ENCODE results near the gene PARVB.

PARVB gene

DNA sequence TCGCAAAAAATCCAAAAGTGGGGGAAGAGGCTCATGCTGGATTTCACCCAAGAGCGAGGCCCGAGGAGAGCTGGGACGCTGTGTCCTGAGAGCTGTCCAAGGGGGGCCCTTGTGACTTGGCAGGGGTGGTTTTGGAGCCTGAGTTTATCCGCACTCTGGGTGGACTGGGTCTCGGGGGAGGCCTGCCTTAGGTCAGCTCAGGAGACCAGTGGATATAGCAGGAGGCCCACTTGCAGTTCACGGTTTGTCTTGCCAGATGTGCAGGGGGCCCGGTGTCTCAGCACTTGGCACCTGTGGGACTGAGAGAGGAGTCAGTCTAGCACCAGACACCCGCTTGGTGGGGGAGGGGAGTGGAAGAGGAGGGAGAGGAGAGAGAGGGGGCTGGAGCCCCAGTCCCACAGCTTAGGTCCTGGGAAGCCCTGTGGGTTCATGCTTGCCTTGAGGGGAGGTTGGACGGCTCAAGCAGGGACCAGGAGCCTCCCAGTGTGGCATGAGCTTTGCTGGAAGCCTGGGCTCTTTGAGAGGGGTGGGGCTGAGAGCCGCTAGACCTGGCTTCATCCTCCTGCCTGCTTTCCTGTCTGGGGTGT is 33.4 kb downstream of the PARVB start:
- no peak for DNase-seq

GRCh38 chr22:44063462-44064371 is 39.6 kb downstream of the PARVB start:
- no peak for DNase-seq

DNA sequence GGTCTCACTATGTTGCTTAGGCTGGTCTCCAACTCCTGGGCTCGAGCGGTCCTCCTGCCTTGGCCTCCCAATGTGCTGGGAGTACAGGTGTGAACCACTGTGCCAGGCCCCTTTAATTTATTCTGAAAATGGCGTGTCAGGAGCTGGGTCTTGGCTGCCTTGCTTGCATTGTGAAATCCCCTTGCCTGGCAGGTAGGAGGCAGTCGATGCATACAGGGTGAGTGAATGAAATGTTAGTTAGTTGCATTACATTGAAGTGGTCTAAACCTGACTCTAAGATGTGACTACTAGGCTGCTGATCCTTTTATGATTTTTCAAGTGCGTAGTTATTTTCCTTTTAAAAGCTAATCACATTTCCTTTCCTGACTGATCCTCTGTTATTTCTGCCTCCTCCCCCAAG is 42.9 kb downstream of the PARVB start:
- DNase-seq = no peak

GRCh38 chr22:44067901-44068300 is 43.8 kb downstream of the PARVB start:
- DNase-seq = no peak

GRCh38 chr22:44068422-44069191 is 44.5 kb downstream of the PARVB start:
- no peak for DNase-seq

- DNase-seq = no peak
Measured at GRCh38 chr22:44070029-44070428, 45.9 kb downstream of the PARVB start.

- DNase-seq = no peak
Measured at GRCh38 chr22:44071781-44072326, 47.8 kb downstream of the PARVB start.

DNA sequence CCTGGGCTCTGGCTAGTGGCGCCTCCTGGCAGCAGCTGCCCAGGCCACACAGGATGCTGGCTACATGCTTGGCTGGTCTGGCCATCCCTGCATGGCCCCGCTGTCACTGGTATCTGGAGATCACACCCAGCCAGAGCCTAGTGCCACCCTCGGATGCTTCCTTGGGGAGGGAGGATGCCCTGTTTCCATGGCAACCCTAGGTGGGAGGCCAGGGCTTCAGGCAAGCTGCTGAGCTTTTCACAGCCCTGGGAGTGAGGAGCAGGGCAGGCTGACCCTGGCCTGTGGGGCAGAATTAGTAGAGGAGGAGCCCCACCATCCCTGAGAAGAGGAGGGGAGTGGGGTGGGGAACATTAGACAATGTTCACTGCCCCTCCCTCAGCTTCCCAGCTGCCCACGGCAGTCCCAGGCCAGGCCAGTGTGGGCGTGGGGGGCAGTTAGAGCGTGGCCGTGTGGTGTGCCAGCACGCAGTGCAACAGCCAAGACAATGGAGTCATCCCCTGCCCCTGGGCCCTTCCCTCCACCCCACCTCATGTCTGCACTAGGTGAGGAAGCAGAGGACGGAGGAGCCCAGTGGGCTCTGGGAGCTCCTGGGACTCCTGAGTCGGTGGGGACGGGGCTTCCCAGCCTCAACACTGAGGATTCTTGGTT is 50.4 kb downstream of the PARVB start:
- no peak for DNase-seq

- DNase-seq = no peak
Measured at GRCh38 chr22:44075022-44075421, 50.9 kb downstream of the PARVB start.

- DNase-seq = no peak
Measured at GRCh38 chr22:44075670-44076069, 51.6 kb downstream of the PARVB start.

DNA sequence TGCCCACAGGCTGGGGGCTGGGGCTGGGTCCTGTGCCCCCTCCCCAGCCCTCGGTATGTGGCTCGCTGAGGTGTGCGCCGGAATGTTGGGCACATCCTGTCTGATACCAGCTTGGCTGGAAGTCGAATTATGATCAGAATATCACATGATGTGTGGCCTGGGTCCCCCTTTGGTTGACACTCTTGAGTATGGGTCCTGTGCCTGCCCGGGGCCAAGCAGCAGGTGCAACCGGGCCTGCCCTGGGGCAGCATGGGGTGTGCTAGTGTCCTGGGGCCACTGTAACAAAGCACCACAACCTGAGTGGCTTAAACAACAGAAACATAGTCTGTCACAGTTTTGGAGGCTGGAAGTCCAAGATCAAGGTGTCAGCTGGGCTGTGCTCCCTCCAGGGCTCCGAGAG is 52.7 kb downstream of the PARVB start:
- DNase-seq = no peak

- peak; percentile 52 for DNase-seq
Measured at GRCh38 chr22:44080936-44081861, 57.1 kb downstream of the PARVB start.

DNA sequence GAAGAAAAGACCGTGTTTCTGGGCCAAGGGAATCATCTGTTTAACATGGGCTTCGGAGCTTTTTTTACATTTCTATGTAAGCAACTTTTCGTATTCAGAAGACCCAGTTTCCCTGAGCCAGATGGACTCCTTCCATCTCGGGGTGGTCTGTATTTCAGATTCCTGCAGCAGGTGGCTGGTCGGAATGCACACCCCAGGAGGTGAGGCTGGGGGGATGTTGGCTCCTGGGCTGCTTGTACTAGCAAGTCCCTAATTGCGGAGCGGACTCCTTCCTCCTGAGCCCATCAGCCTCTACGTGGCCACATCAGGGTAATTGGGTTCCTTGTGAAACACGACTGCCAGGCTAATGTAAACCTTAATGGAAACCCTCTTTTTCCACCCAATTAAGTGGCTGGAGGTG is 58.7 kb downstream of the PARVB start:
- DNase-seq = no peak

GRCh38 chr22:44084044-44084772 is 60.1 kb downstream of the PARVB start:
- no peak for DNase-seq

DNA sequence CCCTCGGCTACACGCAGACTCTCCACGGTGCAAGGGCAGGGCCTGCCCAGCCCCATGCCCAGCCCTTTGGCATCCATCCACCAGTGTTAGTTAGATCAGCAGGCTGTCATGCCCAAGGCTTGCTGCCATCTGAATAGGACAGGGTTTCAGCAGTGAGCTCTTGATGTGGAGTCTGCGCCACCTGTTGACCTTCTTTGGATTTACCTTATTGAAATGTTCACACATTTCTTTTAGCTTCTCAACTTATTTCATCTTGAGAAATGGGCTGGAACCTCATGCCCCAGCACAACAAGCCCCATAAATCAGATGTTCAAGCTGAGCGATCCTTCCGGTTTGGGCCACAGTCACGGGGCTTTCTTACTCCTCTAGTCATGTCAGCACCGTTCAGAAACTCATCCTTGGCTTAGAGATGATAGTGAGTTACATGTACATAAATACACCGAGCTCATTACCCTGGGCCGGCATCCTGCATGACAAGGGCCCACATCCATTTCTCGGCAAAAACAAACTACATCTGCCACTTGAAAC is 61.7 kb downstream of the PARVB start:
- peak; percentile 61 for DNase-seq

DNA sequence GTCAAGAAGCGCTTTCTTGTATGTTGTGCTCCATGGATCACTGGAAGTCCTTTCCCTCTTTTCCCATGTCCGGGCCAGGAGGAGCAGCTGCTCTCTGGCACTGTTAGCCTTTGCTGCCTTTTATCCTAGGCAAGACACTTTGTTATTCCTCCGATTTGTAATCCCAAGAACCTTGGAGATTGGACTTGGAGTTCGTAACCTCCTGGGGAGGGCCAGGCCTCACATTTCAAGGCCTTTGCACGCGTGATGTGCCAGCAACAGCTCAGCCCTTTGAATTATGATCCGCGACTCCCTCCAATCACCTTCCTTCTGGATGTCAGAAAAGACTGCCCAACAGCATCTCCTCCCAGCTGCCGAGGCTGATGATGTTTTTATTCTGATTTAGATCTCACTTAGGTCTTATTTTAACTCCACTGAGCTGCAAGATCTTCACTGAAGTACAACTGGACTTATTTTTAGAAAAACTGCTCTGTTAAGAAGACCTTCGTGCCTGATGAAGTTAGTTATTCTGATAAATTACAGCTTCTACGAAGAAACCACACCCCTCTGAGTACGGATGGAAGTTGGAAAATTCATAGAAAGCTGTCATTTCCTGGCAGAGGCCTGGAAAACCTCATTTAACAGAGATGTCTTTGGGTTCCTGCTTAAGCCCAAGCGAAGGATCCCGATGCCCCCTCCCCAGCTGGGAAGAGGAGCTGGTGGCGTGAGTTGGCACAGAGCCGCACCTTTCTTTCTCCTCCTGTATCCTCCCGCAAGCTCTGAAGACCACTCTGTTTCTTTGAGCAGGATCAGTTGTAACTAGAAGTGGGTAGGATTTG is 62.4 kb downstream of the PARVB start:
- no peak for DNase-seq

DNA sequence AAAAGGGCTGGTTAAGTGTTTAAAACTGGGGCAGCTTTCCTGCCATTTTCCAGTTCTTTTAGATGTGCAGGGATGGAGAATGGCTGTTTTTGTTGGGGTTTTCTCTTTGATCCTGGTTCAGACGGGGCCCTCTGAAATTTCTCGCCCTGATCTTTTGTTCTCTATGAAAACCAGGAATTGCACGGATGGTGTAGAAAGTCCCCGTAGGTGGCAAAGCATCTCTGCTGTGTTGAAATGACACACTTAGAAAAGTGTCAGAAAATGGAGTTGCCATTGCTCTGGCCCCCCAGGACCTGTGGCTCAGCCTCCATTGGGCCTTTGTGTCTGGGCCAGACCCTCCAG is 63.0 kb downstream of the PARVB start:
- DNase-seq = no peak

- DNase-seq = peak; percentile 46
Measured at GRCh38 chr22:44088976-44089570, 65.0 kb downstream of the PARVB start.

Data from NCI-H2029 treated with DMSO at 0.1 percent for 48 hours (cell line).